ENCODE measurements around the gene UCP1. TPM values are rescaled to one million over a fixed set of nuclear protein-coding genes. Genes with fewer than 3 reads are reported as not detected.

The UCP1 gene
- polyA plus RNA-seq, 1 donor (not counting 4 experiments of a cell fraction or from before 2014, with no cell fraction given): not detected

DNA sequence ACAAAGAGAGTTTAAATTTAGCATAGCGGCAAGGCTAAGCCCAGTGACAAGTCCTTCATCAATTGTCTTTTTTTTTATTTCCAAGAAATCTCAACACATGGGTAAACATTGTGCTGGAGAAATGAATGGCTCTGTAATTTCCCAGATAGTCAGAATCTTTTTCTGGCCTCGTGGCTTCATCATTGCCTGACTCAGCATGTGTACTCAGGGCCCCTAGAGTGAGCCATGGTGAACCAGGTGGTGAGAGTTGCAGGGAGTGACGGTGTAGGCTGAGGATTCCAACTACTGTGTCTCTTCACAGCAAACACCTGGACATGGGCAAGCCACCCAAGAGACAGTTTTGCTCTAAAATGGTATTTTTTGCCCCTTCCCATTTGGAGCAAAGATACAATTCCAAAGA, 43.1 kb upstream of the UCP1 start:
- TF ChIP-seq, protein P1, sequence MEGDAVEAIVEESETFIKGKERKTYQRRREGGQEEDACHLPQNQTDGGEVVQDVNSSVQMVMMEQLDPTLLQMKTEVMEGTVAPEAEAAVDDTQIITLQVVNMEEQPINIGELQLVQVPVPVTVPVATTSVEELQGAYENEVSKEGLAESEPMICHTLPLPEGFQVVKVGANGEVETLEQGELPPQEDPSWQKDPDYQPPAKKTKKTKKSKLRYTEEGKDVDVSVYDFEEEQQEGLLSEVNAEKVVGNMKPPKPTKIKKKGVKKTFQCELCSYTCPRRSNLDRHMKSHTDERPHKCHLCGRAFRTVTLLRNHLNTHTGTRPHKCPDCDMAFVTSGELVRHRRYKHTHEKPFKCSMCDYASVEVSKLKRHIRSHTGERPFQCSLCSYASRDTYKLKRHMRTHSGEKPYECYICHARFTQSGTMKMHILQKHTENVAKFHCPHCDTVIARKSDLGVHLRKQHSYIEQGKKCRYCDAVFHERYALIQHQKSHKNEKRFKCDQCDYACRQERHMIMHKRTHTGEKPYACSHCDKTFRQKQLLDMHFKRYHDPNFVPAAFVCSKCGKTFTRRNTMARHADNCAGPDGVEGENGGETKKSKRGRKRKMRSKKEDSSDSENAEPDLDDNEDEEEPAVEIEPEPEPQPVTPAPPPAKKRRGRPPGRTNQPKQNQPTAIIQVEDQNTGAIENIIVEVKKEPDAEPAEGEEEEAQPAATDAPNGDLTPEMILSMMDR (optimal IDR thresholded peaks at IDR 0.05 in 1 of 3, IDR thresholded peaks at IDR 0.05 in 1 of 3, conservative IDR thresholded peaks at IDR 0.05 in 1 of 3; ENCODE audit: extremely low read depth in 1 of 3, insufficient read depth in 2 of 3, low read length in 3 of 3): no peak
- TF ChIP-seq EZH2 (IDR thresholded peaks at IDR 0.05; ENCODE audit: low read length): no peak
- Histone ChIP-seq H4K20me1 (ENCODE audit: control insufficient read depth, extremely low read depth, insufficient read depth, low read length) (no peaks in the 10 kb centered on the region), H3K4me2 (ENCODE audit: control insufficient read depth, extremely low read depth, insufficient read depth, low read depth, low read length) (no peak overlapping the region), H3K4me1 (ENCODE audit: control insufficient read depth, extremely low read depth, insufficient read depth, low read length) (no peaks in the 10 kb centered on the region), H3K27me3 (ENCODE audit: control insufficient read depth, extremely low read depth, insufficient read depth, low read length) (no peaks in the 10 kb centered on the region), H3K27ac (ENCODE audit: control insufficient read depth, insufficient read depth, low read length) (no peak overlapping the region), H3K4me3 (ENCODE audit: control insufficient read depth in 2 of 3, extremely low read depth in 1 of 3, insufficient read depth in 2 of 3, low read depth in 1 of 3, low read length in 3 of 3) (no peak overlapping the region), H3K36me3 (ENCODE audit: control insufficient read depth in 2 of 2, extremely low read depth in 1 of 2, insufficient read depth in 2 of 2, low read length in 2 of 2) (no peaks in the 10 kb centered on the region), H3K9me1 (ENCODE audit: control insufficient read depth, extremely low read depth, insufficient read depth, low read length) (no peaks in the 10 kb centered on the region), H3K79me2 (ENCODE audit: control insufficient read depth, insufficient read depth, low read length) (no peaks in the 10 kb centered on the region), H2AFZ (ENCODE audit: control insufficient read depth, low read length) (no peak overlapping the region), H3K9me3 (ENCODE audit: control insufficient read depth, low read depth, low read length) (no peaks in the 10 kb centered on the region), H3K9ac (ENCODE audit: control insufficient read depth, extremely low read depth, insufficient read depth, low read length) (no peak overlapping the region)
- no peak for DNase-seq (ENCODE audit: low read depth, low spot score)
- dilution Hi-C loops (cut with MboI; ENCODE audit: extremely low pct_ligation_motif_present, low sequenced_read_pairs): no loop called here
- FAIRE-seq: no peak

DNA sequence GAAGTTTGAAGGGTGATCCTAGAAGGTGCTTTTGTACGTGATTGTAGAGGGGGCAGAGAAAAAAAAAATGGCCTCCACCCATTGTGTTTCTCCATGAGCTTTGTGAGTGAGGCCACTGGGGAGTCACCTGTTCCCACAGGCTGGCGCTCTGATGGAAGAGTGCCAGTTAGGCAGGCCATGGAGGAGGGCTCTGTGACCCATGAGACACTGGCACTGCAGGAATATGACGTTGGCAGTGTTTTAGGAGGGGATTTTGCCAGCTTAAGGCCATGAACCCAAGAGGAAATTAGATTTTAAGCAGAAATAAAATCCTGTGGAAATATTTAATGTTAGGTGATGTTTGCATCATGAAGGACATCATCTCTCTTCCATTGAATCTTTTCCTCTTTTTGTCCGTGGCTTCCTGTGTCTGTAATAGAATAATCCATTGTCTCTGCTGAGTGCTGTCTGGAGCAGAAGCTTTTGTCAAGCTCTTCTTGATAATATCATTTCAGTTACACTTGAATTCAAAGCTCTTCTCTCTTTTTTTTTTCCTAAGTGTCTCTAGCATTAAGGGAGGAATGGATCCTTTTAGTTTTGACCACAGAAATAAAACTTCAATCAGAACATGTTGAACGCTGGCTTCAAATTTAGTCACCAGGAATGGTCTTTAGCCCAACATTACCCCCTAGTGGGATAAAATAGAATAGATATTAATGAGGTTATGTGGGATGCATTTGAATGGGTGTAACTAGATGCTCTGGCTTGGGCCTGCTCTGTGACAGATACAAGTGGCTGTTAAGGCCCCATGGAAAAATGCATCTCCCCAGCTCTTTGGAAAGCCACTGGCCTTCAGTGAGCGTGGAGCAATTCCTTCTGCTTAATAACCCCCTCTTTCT, 41.0 kb upstream of the UCP1 start:
- Histone ChIP-seq H4K20me1 (ENCODE audit: control insufficient read depth, extremely low read depth, insufficient read depth, low read length) (no peaks in the 10 kb centered on the region), H3K4me1 (ENCODE audit: control insufficient read depth, extremely low read depth, insufficient read depth, low read length) (no peaks in the 10 kb centered on the region), H3K9me1 (ENCODE audit: control insufficient read depth, extremely low read depth, insufficient read depth, low read length) (no peaks in the 10 kb centered on the region), H3K4me2 (ENCODE audit: control insufficient read depth, extremely low read depth, insufficient read depth, low read depth, low read length) (no peak overlapping the region), H3K36me3 (ENCODE audit: control insufficient read depth in 2 of 2, extremely low read depth in 1 of 2, insufficient read depth in 2 of 2, low read length in 2 of 2) (no peaks in the 10 kb centered on the region), H3K27ac (ENCODE audit: control insufficient read depth, insufficient read depth, low read length) (no peak overlapping the region), H3K4me3 (ENCODE audit: control insufficient read depth in 2 of 3, extremely low read depth in 1 of 3, insufficient read depth in 2 of 3, low read depth in 1 of 3, low read length in 3 of 3) (no peak overlapping the region), H3K79me2 (ENCODE audit: control insufficient read depth, insufficient read depth, low read length) (no peaks in the 10 kb centered on the region), H3K9me3 (ENCODE audit: control insufficient read depth, low read depth, low read length) (no peaks in the 10 kb centered on the region), H3K9ac (ENCODE audit: control insufficient read depth, extremely low read depth, insufficient read depth, low read length) (no peak overlapping the region), H2AFZ (ENCODE audit: control insufficient read depth, low read length) (peak overlapping the region; percentile 4), H3K27me3 (ENCODE audit: control insufficient read depth, extremely low read depth, insufficient read depth, low read length) (no peaks in the 10 kb centered on the region)
- no peak for DNase-seq (ENCODE audit: low read depth, low spot score)
- no peak for TF ChIP-seq EZH2 (IDR thresholded peaks at IDR 0.05; ENCODE audit: low read length)
- TF ChIP-seq, protein P1 (optimal IDR thresholded peaks at IDR 0.05 in 1 of 3, IDR thresholded peaks at IDR 0.05 in 1 of 3, conservative IDR thresholded peaks at IDR 0.05 in 1 of 3; ENCODE audit: extremely low read depth in 1 of 3, insufficient read depth in 2 of 3, low read length in 3 of 3): peak in 2 of 3 experiments; percentile 44 to 51
- no peak for FAIRE-seq
- dilution Hi-C loops (cut with MboI; ENCODE audit: extremely low pct_ligation_motif_present, low sequenced_read_pairs): no loop called here

Data from keratinocyte (primary cell).